Common myeloid progenitor, CD34-positive (primary cell): Measurements from ENCODE around the gene ABCA4.

Source experiments
- CTCF ChIA-PET: fragments of 350-600 bp; sonication (Branson Sonifier 250); formaldehyde crosslinking; loops from one replicate; lab custom pipeline; 2021; ENCODE audit warnings: antibody characterized with exemption; lab: Charles Lee
- POLR2A ChIA-PET: fragments of 350-600 bp; sonication (Branson Sonifier 250); formaldehyde crosslinking; loops from one replicate; lab custom pipeline; 2021; ENCODE audit warnings: antibody characterized with exemption; lab: Charles Lee
- DNase-seq, 3 donors: peaks; one replicate each; pipeline versions ENCODE4 v3.0.0 to v3.0.0-alpha.2; 2013
- H3K27ac ChIP-seq, 2 experiments: 1 replicate in 1 of 2; 2 replicates in 1 of 2; pipeline ENCODE4 v1.7.0; 2013; ENCODE audit warnings: inconsistent platforms in 2 of 2, low read length in 2 of 2, mild to moderate bottlenecking in 2 of 2, low read depth in 1 of 2, moderate library complexity in 1 of 2; ENCODE audit not compliant: severe bottlenecking in 2 of 2, insufficient read depth in 1 of 2, poor library complexity in 1 of 2
- H3K27me3 ChIP-seq, 5 experiments: replicated peaks in 2 of 5; 1 replicate in 3 of 5; 2 replicates in 2 of 5; pipeline versions ENCODE4 v1.6.1 to v1.7.0; 2013; ENCODE audit warnings: low read length in 4 of 5, mild to moderate bottlenecking in 2 of 5, moderate library complexity in 2 of 5, inconsistent platforms in 1 of 5; ENCODE audit not compliant: insufficient read depth in 5 of 5, control insufficient read depth in 4 of 5
- H3K36me3 ChIP-seq, 4 experiments: 1 replicate in 2 of 4; 2 replicates in 2 of 4; pipeline versions ENCODE4 v1.6.1 to v1.7.0; 2013; ENCODE audit warnings: low read length in 3 of 4, control low read depth in 1 of 4, mild to moderate bottlenecking in 1 of 4; ENCODE audit not compliant: control insufficient read depth in 4 of 4, insufficient read depth in 4 of 4
- H3K4me1 ChIP-seq, 4 experiments: 1 replicate in 3 of 4; 2 replicates in 1 of 4; pipeline versions ENCODE4 v1.6.1 to v1.7.1; 2013; ENCODE audit warnings: low read length in 3 of 4, mild to moderate bottlenecking in 3 of 4, control low read depth in 1 of 4, inconsistent platforms in 1 of 4, moderate library complexity in 1 of 4; ENCODE audit not compliant: control insufficient read depth in 4 of 4, insufficient read depth in 4 of 4; ENCODE audit errors: control extremely low read depth in 1 of 4
- H3K4me3 ChIP-seq, 7 experiments: 1 replicate in 4 of 7; 2 replicates in 3 of 7; pipeline versions ENCODE4 v1.5.1 to v1.7.0; 2013; ENCODE audit warnings: mild to moderate bottlenecking in 7 of 7, low read length in 6 of 7, moderate library complexity in 6 of 7, inconsistent platforms in 2 of 7, low read depth in 2 of 7, control low read depth in 1 of 7; ENCODE audit not compliant: insufficient read depth in 4 of 7, control insufficient read depth in 1 of 7; ENCODE audit errors: extremely low read depth in 1 of 7
- H3K9me3 ChIP-seq, 5 experiments: 1 replicate in 4 of 5; 2 replicates in 1 of 5; pipeline versions ENCODE4 v1.6.1 to v1.7.1; 2013; ENCODE audit warnings: low read length in 4 of 5, mild to moderate bottlenecking in 2 of 5, inconsistent platforms in 1 of 5, low read depth in 1 of 5, moderate library complexity in 1 of 5; ENCODE audit not compliant: control insufficient read depth in 4 of 5, insufficient read depth in 2 of 5; ENCODE audit errors: control extremely low read depth in 1 of 5
- WGBS: methylation state at CpG from one replicate; pipeline ENCODE4 v1.1.5; 2013; ENCODE audit not compliant: insufficient coverage; 5-methylcytosine and 5-hydroxymethylcytosine counted together

ABCA4 gene

GRCh38 chr1:94143173-94143808, 22.3 kb upstream of the ABCA4 start:
- peaks cover 0 to 3% (median 0%) of the 10 kb centered on the region in 5 experiments for H3K9me3 ChIP-seq
- POLR2A ChIA-PET: no interaction called here
- no peak overlapping the region for H3K4me3 ChIP-seq
- CTCF ChIA-PET: interaction anchor here (0.9 kb wide), 1 partner anchor 81 kb away, joined by 3 read pairs; no protein-coding TSS in a partner anchor
- no peaks in the 10 kb centered on the region for H3K36me3 ChIP-seq
- H3K27ac ChIP-seq: no peak overlapping the region
- no peaks in the 10 kb centered on the region for H3K4me1 ChIP-seq
- H3K27me3 ChIP-seq: no peaks in the 10 kb centered on the region
- 100% methylated on average over 1 of the region's 2 CpGs for WGBS
- no peak for DNase-seq

GRCh38 chr1:94142583-94142982, 21.6 kb upstream of the ABCA4 start:
- H3K36me3 ChIP-seq: no peaks in the 10 kb centered on the region
- ChIA-PET CTCF (no interaction called here), POLR2A (no interaction called here)
- peaks cover 0 to 3% (median 0%) of the 10 kb centered on the region in 5 experiments for H3K9me3 ChIP-seq
- no peaks in the 10 kb centered on the region for H3K27me3 ChIP-seq
- H3K27ac ChIP-seq: no peak overlapping the region
- no peak for DNase-seq
- no peaks in the 10 kb centered on the region for H3K4me1 ChIP-seq
- WGBS: 75% methylated on average over 1 of the region's 2 CpGs
- no peak overlapping the region for H3K4me3 ChIP-seq

GRCh38 chr1:94142022-94142421, 21.1 kb upstream of the ABCA4 start:
- DNase-seq: no peak
- 100% methylated on average over 1 of the region's 1 CpG for WGBS
- CTCF ChIA-PET: no interaction called here
- Histone ChIP-seq H3K4me1 (no peaks in the 10 kb centered on the region), H3K36me3 (no peaks in the 10 kb centered on the region), H3K4me3 (no peak overlapping the region), H3K27me3 (no peaks in the 10 kb centered on the region), H3K9me3 (no peaks in the 10 kb centered on the region), H3K27ac (no peak overlapping the region)
- POLR2A ChIA-PET: no interaction called here

GRCh38 chr1:94132111-94132510, 11.2 kb upstream of the ABCA4 start:
- Histone ChIP-seq H3K27me3 (peaks cover 0 to 7% (median 0%) of the 10 kb centered on the region in 5 experiments), H3K36me3 (no peaks in the 10 kb centered on the region), H3K4me1 (no peaks in the 10 kb centered on the region), H3K9me3 (peaks cover 0 to 6% (median 3%) of the 10 kb centered on the region in 5 experiments), H3K27ac (no peak overlapping the region), H3K4me3 (no peak overlapping the region)
- ChIA-PET CTCF (interaction anchor here (1.0 to 1.5 kb wide), 3 partner anchors 9 to 91 kb away, joined by 3 read pairs; no protein-coding TSS in a partner anchor), POLR2A (no interaction called here)
- DNase-seq: no peak
- WGBS: 100% methylated on average over 5 of the region's 5 CpGs

GRCh38 chr1:94130851-94131595, 10.1 kb upstream of the ABCA4 start:
- H3K36me3 ChIP-seq: no peaks in the 10 kb centered on the region
- DNase-seq: no peak
- H3K27ac ChIP-seq: no peak overlapping the region
- H3K4me3 ChIP-seq: no peak overlapping the region
- H3K4me1 ChIP-seq: no peaks in the 10 kb centered on the region
- CTCF ChIA-PET: interaction anchor here (1.0 to 1.1 kb wide), 2 partner anchors 21 to 60 kb away, joined by 3 read pairs; no protein-coding TSS in a partner anchor
- H3K27me3 ChIP-seq: peaks cover 0 to 7% (median 0%) of the 10 kb centered on the region in 5 experiments
- WGBS: 96% methylated on average over 6 of the region's 8 CpGs
- POLR2A ChIA-PET: no interaction called here
- H3K9me3 ChIP-seq: peaks cover 0 to 6% (median 3%) of the 10 kb centered on the region in 5 experiments

- Histone ChIP-seq H3K27me3 (peaks cover 0 to 9% (median 0%) of the 10 kb centered on the region in 5 experiments), H3K4me1 (no peaks in the 10 kb centered on the region), H3K9me3 (no peaks in the 10 kb centered on the region), H3K4me3 (no peak overlapping the region), H3K27ac (no peak overlapping the region), H3K36me3 (no peaks in the 10 kb centered on the region)
- no peak for DNase-seq
- WGBS: no CpG with 5 or more reads among the region's 3 CpGs
- POLR2A ChIA-PET: no interaction called here
- CTCF ChIA-PET: no interaction called here
Observed at GRCh38 chr1:94126651-94127050, 5.7 kb upstream of the ABCA4 start.
